ENCODE data around the gene CDK10.

GRCh38 chr16:89651584-89651983, 34.9 kb upstream of the CDK10 start:
- TF ChIP-seq CTCF (conservative IDR thresholded peaks at IDR 0.05 in 1 of 2, IDR thresholded peaks at IDR 0.05 in 1 of 2; ENCODE audit: extremely low read depth in 1 of 2, insufficient read depth in 1 of 2, low read depth in 1 of 2, low read length in 2 of 2) (no peak), EZH2 (IDR thresholded peaks at IDR 0.05; ENCODE audit: borderline replicate concordance, low read length) (no peak)

Data from mammary epithelial cell (primary cell).